HepG2 (cell line): ENCODE data around the gene TATDN2.

Experiments used
- CHD4 ChIP-seq: fragments of 200-600 bp; sonication (generic); IDR thresholded peaks from 2 replicates; pipeline ENCODE4 v1.7.0; 2017; ENCODE audit warnings: mild to moderate bottlenecking, low read length, borderline replicate concordance
- FOXA1 ChIP-seq, 2 experiments: fragments of 450-650 bp in 1 of 2; sonication (generic) in 1 of 2; formaldehyde crosslinking in 1 of 2; IDR thresholded peaks; 2 replicates each; pipeline versions ENCODE4 v1.4.0 to v1.6.1; 2016 to 2020; ENCODE audit warnings: missing genetic modification reagents in 1 of 2
- MEIS1 ChIP-seq: sonication (generic); formaldehyde crosslinking; IDR thresholded peaks from 2 replicates; pipeline ENCODE4 v1.9.0; 2021; ENCODE audit warnings: mild to moderate bottlenecking, missing genetic modification reagents, moderate library complexity, borderline replicate concordance
- PBX3 ChIP-seq: sonication (generic); formaldehyde crosslinking; IDR thresholded peaks from 2 replicates; pipeline ENCODE4 v1.8.1; 2023; ENCODE audit warnings: missing genetic modification reagents, inconsistent platforms, borderline replicate concordance
- POLR2AphosphoS5 ChIP-seq: IDR thresholded peaks from 2 replicates; pipeline ENCODE4 v1.6.1; 2012; ENCODE audit warnings: low read depth, low read length
- SOX6 ChIP-seq, 2 experiments: fragments of 450-650 bp in 1 of 2; sonication (generic) in 1 of 2; formaldehyde crosslinking in 1 of 2; IDR thresholded peaks; 2 replicates each; pipeline versions ENCODE4 v1.4.0 to v1.6.1; 2017 to 2020; ENCODE audit warnings: antibody characterized with exemption in 1 of 2, mild to moderate bottlenecking in 1 of 2, missing genetic modification reagents in 1 of 2
- ZNF746 ChIP-seq: sonication (generic); formaldehyde crosslinking; IDR thresholded peaks from 2 replicates; pipeline ENCODE4 v1.8.0; 2022; ENCODE audit warnings: mild to moderate bottlenecking, missing genetic modification reagents
- ZNF891 ChIP-seq: sonication (generic); formaldehyde crosslinking; IDR thresholded peaks from 2 replicates; pipeline ENCODE4 v1.5.0; 2020; ENCODE audit warnings: mild to moderate bottlenecking, missing genetic modification reagents
- ZSCAN9 ChIP-seq: IDR thresholded peaks from 2 replicates; pipeline ENCODE4 v1.6.1; 2016; ENCODE audit warnings: borderline replicate concordance
- TF ChIP-seq, protein P1 (sequence below): sonication (generic); formaldehyde crosslinking; IDR thresholded peaks from 2 replicates; pipeline ENCODE4 v1.5.0; 2020; ENCODE audit warnings: mild to moderate bottlenecking, missing genetic modification reagents, moderate library complexity
- TF ChIP-seq, protein P2 (sequence below): sonication (generic); formaldehyde crosslinking; IDR thresholded peaks from 2 replicates; pipeline ENCODE4 v1.4.0; 2020; ENCODE audit warnings: mild to moderate bottlenecking, low read depth, missing genetic modification reagents

- TF ChIP-seq SOX6 (IDR thresholded peaks at IDR 0.05) (no peak), SOX6 (CRISPR knock-in tag; IDR thresholded peaks at IDR 0.05) (no peak), PBX3 (CRISPR knock-in tag) (no peak), MEIS1 (CRISPR knock-in tag) (no peak), ZSCAN9 (CRISPR knock-in tag) (no peak), ZNF891 (no peak), CHD4 (no peak), ZNF746 (CRISPR knock-in tag) (no peak), FOXA1 (IDR thresholded peaks at IDR 0.05) (no peak), FOXA1 (CRISPR knock-in tag; IDR thresholded peaks at IDR 0.05) (no peak), POLR2AphosphoS5 (no peak)
- TF ChIP-seq, protein P1, sequence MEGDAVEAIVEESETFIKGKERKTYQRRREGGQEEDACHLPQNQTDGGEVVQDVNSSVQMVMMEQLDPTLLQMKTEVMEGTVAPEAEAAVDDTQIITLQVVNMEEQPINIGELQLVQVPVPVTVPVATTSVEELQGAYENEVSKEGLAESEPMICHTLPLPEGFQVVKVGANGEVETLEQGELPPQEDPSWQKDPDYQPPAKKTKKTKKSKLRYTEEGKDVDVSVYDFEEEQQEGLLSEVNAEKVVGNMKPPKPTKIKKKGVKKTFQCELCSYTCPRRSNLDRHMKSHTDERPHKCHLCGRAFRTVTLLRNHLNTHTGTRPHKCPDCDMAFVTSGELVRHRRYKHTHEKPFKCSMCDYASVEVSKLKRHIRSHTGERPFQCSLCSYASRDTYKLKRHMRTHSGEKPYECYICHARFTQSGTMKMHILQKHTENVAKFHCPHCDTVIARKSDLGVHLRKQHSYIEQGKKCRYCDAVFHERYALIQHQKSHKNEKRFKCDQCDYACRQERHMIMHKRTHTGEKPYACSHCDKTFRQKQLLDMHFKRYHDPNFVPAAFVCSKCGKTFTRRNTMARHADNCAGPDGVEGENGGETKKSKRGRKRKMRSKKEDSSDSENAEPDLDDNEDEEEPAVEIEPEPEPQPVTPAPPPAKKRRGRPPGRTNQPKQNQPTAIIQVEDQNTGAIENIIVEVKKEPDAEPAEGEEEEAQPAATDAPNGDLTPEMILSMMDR (CRISPR knock-in tag): no peak
- TF ChIP-seq, protein P2, sequence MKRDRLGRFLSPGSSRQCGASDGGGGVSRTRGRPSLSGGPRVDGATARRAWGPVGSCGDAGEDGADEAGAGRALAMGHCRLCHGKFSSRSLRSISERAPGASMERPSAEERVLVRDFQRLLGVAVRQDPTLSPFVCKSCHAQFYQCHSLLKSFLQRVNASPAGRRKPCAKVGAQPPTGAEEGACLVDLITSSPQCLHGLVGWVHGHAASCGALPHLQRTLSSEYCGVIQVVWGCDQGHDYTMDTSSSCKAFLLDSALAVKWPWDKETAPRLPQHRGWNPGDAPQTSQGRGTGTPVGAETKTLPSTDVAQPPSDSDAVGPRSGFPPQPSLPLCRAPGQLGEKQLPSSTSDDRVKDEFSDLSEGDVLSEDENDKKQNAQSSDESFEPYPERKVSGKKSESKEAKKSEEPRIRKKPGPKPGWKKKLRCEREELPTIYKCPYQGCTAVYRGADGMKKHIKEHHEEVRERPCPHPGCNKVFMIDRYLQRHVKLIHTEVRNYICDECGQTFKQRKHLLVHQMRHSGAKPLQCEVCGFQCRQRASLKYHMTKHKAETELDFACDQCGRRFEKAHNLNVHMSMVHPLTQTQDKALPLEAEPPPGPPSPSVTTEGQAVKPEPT (CRISPR knock-in tag): no peak
Measured at GRCh38 chr3:10321630-10322351, 73.5 kb downstream of the TATDN2 start.
